Stomach (tissue), 4 donors: ENCODE results near the gene RAB3GAP1.

Experiments used
- CTCF ChIP-seq, 7 experiments: fragments of 450-650 bp in 4 of 7; fragments of 200-600 bp in 3 of 7; sonication (generic) in 3 of 7; IDR thresholded peaks; one replicate each; pipeline ENCODE4 v1.5.1; 2016 to 2019; ENCODE audit warnings: antibody characterized with exemption in 7 of 7, control low read depth in 2 of 7, mild to moderate bottlenecking in 1 of 7
- EP300 ChIP-seq: sonication (generic); formaldehyde crosslinking; IDR thresholded peaks from one replicate; pipeline ENCODE4 v1.6.1; 2017; ENCODE audit warnings: antibody characterized with exemption
- POLR2A ChIP-seq, 4 donors: fragments of 450-650 bp; IDR thresholded peaks; one replicate each; pipeline ENCODE4 v1.6.1; 2016; ENCODE audit warnings: antibody characterized with exemption in 4 of 4, control low read depth in 2 of 4, mild to moderate bottlenecking in 1 of 4, moderate library complexity in 1 of 4
- POLR2AphosphoS5 ChIP-seq, 3 donors: sonication (generic); formaldehyde crosslinking; IDR thresholded peaks; one replicate each; pipeline ENCODE4 v1.6.1; 2016; ENCODE audit warnings: antibody characterized with exemption in 3 of 3

GRCh38 chr2:135076556-135076955, 24.5 kb downstream of the RAB3GAP1 start:
- TF ChIP-seq CTCF (IDR thresholded peaks at IDR 0.05) = no peak
- no peak for TF ChIP-seq EP300
- TF ChIP-seq POLR2A (IDR thresholded peaks at IDR 0.05) = no peak
- no peak for TF ChIP-seq POLR2AphosphoS5 (IDR thresholded peaks at IDR 0.05)
